Measurements from ENCODE around the gene TMED7. TPM values are rescaled to one million over a fixed set of nuclear protein-coding genes. Genes with fewer than 3 reads are reported as not detected.

Gene TMED7
- total RNA-seq, 4 donors from 2014 or later = 53.1 to 122 (median 68.6) TPM

DNA sequence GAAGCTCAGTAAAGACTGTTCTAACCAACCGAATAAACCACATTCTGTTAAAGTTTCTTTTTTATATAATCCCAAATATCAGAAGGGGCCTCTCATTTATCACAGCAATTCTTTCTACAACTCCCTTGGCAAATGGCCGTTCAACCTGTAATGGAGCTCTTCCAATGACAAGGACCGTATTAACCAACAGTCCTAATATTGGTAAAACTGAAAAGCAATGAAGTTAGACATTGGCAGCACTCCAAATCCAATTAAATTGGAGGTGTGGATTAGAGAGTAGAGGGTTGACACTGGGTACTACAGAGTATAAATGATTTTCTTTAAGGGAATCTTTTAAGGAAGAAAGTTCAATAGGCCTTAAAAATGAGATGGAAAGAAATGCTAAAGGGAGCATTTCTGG lies 842 bp downstream of the TMED7 start:
- Histone ChIP-seq H3K4me3 (peak overlapping the region; percentile 73 to 99 (median 82)), H3K27ac (peak overlapping the region; percentile 87 to 97 (median 95)), H3K4me1 (peaks cover 35% of the 10 kb centered on the region in 2 donors), H3K27me3 (no peaks in the 10 kb centered on the region), H3K9me3 (no peaks in the 10 kb centered on the region), H3K36me3 (peaks cover 0 to 9% of the 10 kb centered on the region in 2 donors)
- TF ChIP-seq, protein P1, sequence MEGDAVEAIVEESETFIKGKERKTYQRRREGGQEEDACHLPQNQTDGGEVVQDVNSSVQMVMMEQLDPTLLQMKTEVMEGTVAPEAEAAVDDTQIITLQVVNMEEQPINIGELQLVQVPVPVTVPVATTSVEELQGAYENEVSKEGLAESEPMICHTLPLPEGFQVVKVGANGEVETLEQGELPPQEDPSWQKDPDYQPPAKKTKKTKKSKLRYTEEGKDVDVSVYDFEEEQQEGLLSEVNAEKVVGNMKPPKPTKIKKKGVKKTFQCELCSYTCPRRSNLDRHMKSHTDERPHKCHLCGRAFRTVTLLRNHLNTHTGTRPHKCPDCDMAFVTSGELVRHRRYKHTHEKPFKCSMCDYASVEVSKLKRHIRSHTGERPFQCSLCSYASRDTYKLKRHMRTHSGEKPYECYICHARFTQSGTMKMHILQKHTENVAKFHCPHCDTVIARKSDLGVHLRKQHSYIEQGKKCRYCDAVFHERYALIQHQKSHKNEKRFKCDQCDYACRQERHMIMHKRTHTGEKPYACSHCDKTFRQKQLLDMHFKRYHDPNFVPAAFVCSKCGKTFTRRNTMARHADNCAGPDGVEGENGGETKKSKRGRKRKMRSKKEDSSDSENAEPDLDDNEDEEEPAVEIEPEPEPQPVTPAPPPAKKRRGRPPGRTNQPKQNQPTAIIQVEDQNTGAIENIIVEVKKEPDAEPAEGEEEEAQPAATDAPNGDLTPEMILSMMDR (IDR thresholded peaks at IDR 0.05 in 4 of 5, conservative IDR thresholded peaks at IDR 0.05 in 1 of 5) = no peak
- no peak for TF ChIP-seq POLR2A (IDR thresholded peaks at IDR 0.05)
- intact Hi-C loops (cut with DNase I; ENCODE audit: low total_unique reads) (loop anchor here (5.0 kb wide), 2 partner anchors 83 to 462 kb away; partner anchors contain the start of genes COMMD10 and FEM1C), in situ Hi-C loops (cut with MboI; ENCODE audit: low sequenced_read_pairs in 4 of 4) (loop anchor here in 1 of 4 donors (10.0 kb wide), 1 partner anchor 210 kb away; no protein-coding TSS in a partner anchor)
- ATAC-seq = no peak
- no peak for DNase-seq

DNA sequence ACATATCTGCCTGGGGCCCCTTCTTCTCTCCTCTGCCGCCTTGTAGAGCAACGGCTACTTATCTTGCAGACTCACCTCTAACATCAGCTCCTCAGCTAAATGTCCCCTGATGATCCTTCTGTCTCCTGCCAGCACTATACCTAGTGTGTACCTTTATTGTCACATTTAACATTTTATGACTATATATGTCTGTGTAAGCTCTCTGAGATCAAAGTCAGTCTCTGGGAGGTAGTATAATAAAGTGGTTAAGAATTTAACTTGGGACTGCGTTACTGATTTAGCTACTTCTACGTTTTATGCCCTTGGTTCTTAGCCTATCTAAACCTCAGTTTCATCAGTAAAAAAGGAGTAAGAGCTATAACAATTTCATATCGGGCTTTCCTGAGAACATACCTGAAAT lies 2.2 kb downstream of the TMED7 start:
- DNase-seq (no peak), ATAC-seq (no peak)
- H3K4me3 ChIP-seq = peak overlapping the region in 1 of 4 donors; percentile 75
- peak overlapping the region; percentile 15 to 96 (median 90) for H3K27ac ChIP-seq
- H3K4me1 ChIP-seq = peaks cover 35% of the 10 kb centered on the region in 2 donors
- H3K9me3 ChIP-seq = no peaks in the 10 kb centered on the region
- H3K36me3 ChIP-seq = peaks cover 0 to 22% of the 10 kb centered on the region in 2 donors
- intact Hi-C loops (cut with DNase I; ENCODE audit: low total_unique reads) = no loop called here
- in situ Hi-C loops (cut with MboI; ENCODE audit: low sequenced_read_pairs in 4 of 4) = loop anchor here in 1 of 4 donors (10.0 kb wide), 1 partner anchor 211 kb away; no protein-coding TSS in a partner anchor
- H3K27me3 ChIP-seq = no peaks in the 10 kb centered on the region
- TF ChIP-seq POLR2A (IDR thresholded peaks at IDR 0.05) = no peak

- intact Hi-C loops (cut with DNase I; ENCODE audit: low total_unique reads) = no loop called here
- H3K27me3 ChIP-seq = no peaks in the 10 kb centered on the region
- ATAC-seq (no peak), DNase-seq (no peak)
- peak overlapping the region in 1 of 4 donors; percentile 21 for H3K27ac ChIP-seq
- no peaks in the 10 kb centered on the region for H3K9me3 ChIP-seq
- in situ Hi-C loops (cut with MboI; ENCODE audit: low sequenced_read_pairs in 4 of 4) = loop anchor here in 1 of 4 donors (10.0 kb wide), 1 partner anchor 213 kb away; no protein-coding TSS in a partner anchor
- peaks cover 35% of the 10 kb centered on the region in 2 donors for H3K4me1 ChIP-seq
- TF ChIP-seq POLR2A (IDR thresholded peaks at IDR 0.05) = no peak
- TF ChIP-seq, protein P1 (IDR thresholded peaks at IDR 0.05 in 4 of 5, conservative IDR thresholded peaks at IDR 0.05 in 1 of 5) = no peak
- no peak overlapping the region for H3K4me3 ChIP-seq
- peaks cover 0 to 31% of the 10 kb centered on the region in 2 donors for H3K36me3 ChIP-seq
Observed at GRCh38 chr5:115621365-115621900, 4.4 kb downstream of the TMED7 start.

DNA sequence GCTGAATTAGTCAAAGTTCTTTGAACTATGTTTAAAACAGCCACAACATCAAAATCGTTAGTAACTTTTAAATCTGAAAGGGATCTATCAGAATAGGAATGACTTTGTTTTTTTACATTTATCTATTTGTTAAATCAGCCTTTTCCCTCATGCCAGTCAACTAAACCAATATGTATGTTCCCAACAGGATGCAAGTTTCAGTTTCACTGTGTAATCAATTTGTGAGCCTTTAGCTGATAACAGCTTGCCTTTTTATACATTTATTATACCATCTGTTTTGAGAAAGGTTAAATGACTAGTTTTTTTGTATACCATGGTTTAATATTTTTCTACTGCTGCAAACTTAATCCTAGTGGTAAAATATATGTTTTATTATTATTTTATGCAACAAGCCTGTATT lies 8.9 kb downstream of the TMED7 start:
- Histone ChIP-seq H3K27ac (peak overlapping the region in 1 of 4 donors; percentile 6), H3K36me3 (peaks cover 0 to 42% of the 10 kb centered on the region in 2 donors), H3K4me3 (no peak overlapping the region), H3K4me1 (peaks cover 4 to 8% of the 10 kb centered on the region in 2 donors), H3K27me3 (no peaks in the 10 kb centered on the region), H3K9me3 (no peaks in the 10 kb centered on the region)
- ATAC-seq = no peak
- intact Hi-C loops (cut with DNase I; ENCODE audit: low total_unique reads) = no loop called here
- in situ Hi-C loops (cut with MboI; ENCODE audit: low sequenced_read_pairs in 4 of 4) = no loop called here
- TF ChIP-seq, protein P1 (IDR thresholded peaks at IDR 0.05 in 4 of 5, conservative IDR thresholded peaks at IDR 0.05 in 1 of 5) = no peak
- TF ChIP-seq POLR2A (IDR thresholded peaks at IDR 0.05) = no peak
- DNase-seq = no peak

GRCh38 chr5:115616472-115616871 lies 9.4 kb downstream of the TMED7 start:
- DNase-seq (no peak), ATAC-seq (no peak)
- Histone ChIP-seq H3K27ac (peak overlapping the region in 1 of 4 donors; percentile 6), H3K36me3 (peaks cover 0 to 42% of the 10 kb centered on the region in 2 donors), H3K9me3 (no peaks in the 10 kb centered on the region), H3K4me1 (peaks cover 0 to 4% of the 10 kb centered on the region in 2 donors), H3K4me3 (no peak overlapping the region), H3K27me3 (no peaks in the 10 kb centered on the region)
- TF ChIP-seq POLR2A (IDR thresholded peaks at IDR 0.05) = no peak
- TF ChIP-seq, protein P1 (IDR thresholded peaks at IDR 0.05 in 4 of 5, conservative IDR thresholded peaks at IDR 0.05 in 1 of 5) = no peak
- intact Hi-C loops (cut with DNase I; ENCODE audit: low total_unique reads) = no loop called here
- in situ Hi-C loops (cut with MboI; ENCODE audit: low sequenced_read_pairs in 4 of 4) = no loop called here

All from gastrocnemius medialis (tissue), 4 donors.